ENCODE measurements around the gene CDCA8. TPM values are rescaled to one million over a fixed set of nuclear protein-coding genes. Genes with fewer than 3 reads are reported as not detected.

Gene CDCA8
- polyA plus RNA-seq, 2 of the 4 experiments (the other 2 are of a cell fraction), result 26.8 to 32.1 TPM

DNA sequence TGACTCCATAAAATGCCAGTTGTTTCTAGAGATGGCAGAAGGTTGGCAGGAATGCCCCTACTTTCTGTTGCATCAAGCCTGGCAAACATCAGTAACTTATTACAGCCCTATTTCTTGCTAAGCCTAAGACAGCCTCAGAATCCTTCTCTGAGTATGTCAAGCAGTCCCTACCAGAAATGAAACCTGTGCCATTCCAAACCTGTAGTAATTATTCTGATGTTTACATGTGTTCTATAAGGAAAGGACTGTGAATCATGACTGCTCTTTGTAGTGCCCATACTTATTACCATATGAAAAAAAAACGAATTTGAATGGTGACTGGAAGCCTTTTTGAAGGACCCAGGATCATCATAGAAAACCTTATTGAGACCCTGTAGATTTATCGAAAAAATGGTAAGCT, 5.4 kb downstream of the CDCA8 start:
- FAIRE-seq (no peak), ATAC-seq (no peak), DNase-seq (ENCODE audit: low read depth in 1 of 2, low spot score in 1 of 2) (no peak)
- H3K27ac ChIP-seq, result no peak overlapping the region
- POLR2A ChIA-PET, result no interaction called here
- CTCF ChIA-PET, result interaction anchor here (1.3 kb wide), 1 partner anchor 15 kb away, joined by 4 read pairs; no protein-coding TSS in a partner anchor
- peaks cover 7% of the 10 kb centered on the region; the same call in 1 of the 3 replicates for H3K4me1 ChIP-seq
- TF ChIP-seq MAFK (IDR thresholded peaks at IDR 0.05; ENCODE audit: partially characterized antibody) (no peak), ZNF302 (CRISPR knock-in tag; IDR thresholded peaks at IDR 0.05) (no peak), NPAS2 (CRISPR knock-in tag; IDR thresholded peaks at IDR 0.05; ENCODE audit: borderline replicate concordance) (no peak), TP53 (CRISPR knock-in tag; IDR thresholded peaks at IDR 0.05) (no peak), MAX (IDR thresholded peaks at IDR 0.05) (no peak), NFE2L2 (conservative IDR thresholded peaks at IDR 0.05; ENCODE audit: low read length) (no peak), KDM5A (IDR thresholded peaks at IDR 0.05) (no peak), HOXB13 (CRISPR knock-in tag; IDR thresholded peaks at IDR 0.05; ENCODE audit: low read depth) (no peak), RARB (CRISPR knock-in tag; IDR thresholded peaks at IDR 0.05) (no peak), BCL3 (IDR thresholded peaks at IDR 0.05) (no peak), PHF8 (IDR thresholded peaks at IDR 0.05; ENCODE audit: borderline replicate concordance, low read depth) (no peak)
- WGBS (ENCODE audit: missing lambda C conversion rate), result 64% methylated on average over 2 of the region's 2 CpGs
- no peak overlapping the region for H3K4me3 ChIP-seq
- H3K9me3 ChIP-seq, result no peaks in the 10 kb centered on the region
- H3K4me2 ChIP-seq, result no peak overlapping the region

DNA sequence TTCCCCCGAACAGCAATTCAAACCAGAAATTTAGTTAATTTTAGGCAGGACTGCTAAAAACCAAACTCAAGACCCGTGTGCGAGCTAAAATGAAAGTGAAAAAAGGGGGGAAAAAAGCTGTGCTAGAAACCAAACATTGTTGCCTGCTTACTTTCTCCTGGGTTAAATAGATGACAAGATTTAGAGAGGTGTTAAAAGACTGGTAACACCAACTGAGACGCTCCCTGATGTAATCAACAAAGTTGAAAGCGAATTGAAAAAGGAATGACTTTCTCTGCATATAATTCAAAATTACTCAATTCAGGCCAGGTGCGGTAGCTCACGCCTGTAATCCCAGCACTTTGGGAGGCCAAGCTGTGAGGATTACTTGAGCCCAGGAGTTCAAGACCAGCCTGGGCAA, 6.8 kb downstream of the CDCA8 start:
- ChIA-PET CTCF (interaction anchor here (2.1 kb wide), 1 partner anchor 244 kb away, joined by 6 read pairs; no protein-coding TSS in a partner anchor), POLR2A (no interaction called here)
- no peak for TF ChIP-seq KDM5A (IDR thresholded peaks at IDR 0.05)
- TF ChIP-seq CHD2 (IDR thresholded peaks at IDR 0.05; ENCODE audit: low read length, partially characterized antibody), result no peak
- TF ChIP-seq SREBF2 (IDR thresholded peaks at IDR 0.05), result no peak
- TF ChIP-seq GATA3 (IDR thresholded peaks at IDR 0.05; ENCODE audit: borderline replicate concordance), result no peak
- TF ChIP-seq RCOR1 (IDR thresholded peaks at IDR 0.05; ENCODE audit: low read depth, low read length), result no peak
- TF ChIP-seq, protein P1, sequence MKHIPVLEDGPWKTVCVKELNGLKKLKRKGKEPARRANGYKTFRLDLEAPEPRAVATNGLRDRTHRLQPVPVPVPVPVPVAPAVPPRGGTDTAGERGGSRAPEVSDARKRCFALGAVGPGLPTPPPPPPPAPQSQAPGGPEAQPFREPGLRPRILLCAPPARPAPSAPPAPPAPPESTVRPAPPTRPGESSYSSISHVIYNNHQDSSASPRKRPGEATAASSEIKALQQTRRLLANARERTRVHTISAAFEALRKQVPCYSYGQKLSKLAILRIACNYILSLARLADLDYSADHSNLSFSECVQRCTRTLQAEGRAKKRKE (CRISPR knock-in tag; IDR thresholded peaks at IDR 0.05; ENCODE audit: low read depth), result no peak
- no peak overlapping the region for H3K27ac ChIP-seq
- ATAC-seq (no peak), DNase-seq (ENCODE audit: low read depth in 1 of 2, low spot score in 1 of 2) (no peak), FAIRE-seq (no peak)
- no peaks in the 10 kb centered on the region for H3K9me3 ChIP-seq
- H3K4me1 ChIP-seq, result no peaks in the 10 kb centered on the region
- H3K4me2 ChIP-seq, result no peak overlapping the region
- WGBS (ENCODE audit: missing lambda C conversion rate), result 96% methylated on average over 7 of the region's 7 CpGs
- H3K4me3 ChIP-seq, result no peak overlapping the region

- H3K27ac ChIP-seq, result no peak overlapping the region
- DNase-seq (ENCODE audit: low read depth in 1 of 2, low spot score in 1 of 2), result no peak
- TF ChIP-seq POLR2A (IDR thresholded peaks at IDR 0.05; ENCODE audit: low read length) (no peak), EP300 (IDR thresholded peaks at IDR 0.05) (no peak), ELK1 (IDR thresholded peaks at IDR 0.05; ENCODE audit: low read depth, low read length) (no peak), SMC3 (IDR thresholded peaks at IDR 0.05) (no peak), HOXB13 (CRISPR knock-in tag; IDR thresholded peaks at IDR 0.05; ENCODE audit: low read depth) (no peak), BCL3 (IDR thresholded peaks at IDR 0.05) (no peak)
- TF ChIP-seq, protein P2, sequence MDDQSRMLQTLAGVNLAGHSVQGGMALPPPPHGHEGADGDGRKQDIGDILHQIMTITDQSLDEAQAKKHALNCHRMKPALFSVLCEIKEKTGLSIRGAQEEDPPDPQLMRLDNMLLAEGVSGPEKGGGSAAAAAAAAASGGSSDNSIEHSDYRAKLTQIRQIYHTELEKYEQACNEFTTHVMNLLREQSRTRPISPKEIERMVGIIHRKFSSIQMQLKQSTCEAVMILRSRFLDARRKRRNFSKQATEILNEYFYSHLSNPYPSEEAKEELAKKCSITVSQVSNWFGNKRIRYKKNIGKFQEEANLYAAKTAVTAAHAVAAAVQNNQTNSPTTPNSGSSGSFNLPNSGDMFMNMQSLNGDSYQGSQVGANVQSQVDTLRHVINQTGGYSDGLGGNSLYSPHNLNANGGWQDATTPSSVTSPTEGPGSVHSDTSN (IDR thresholded peaks at IDR 0.05), result no peak
- WGBS (ENCODE audit: missing lambda C conversion rate), result 80% methylated on average over 2 of the region's 2 CpGs
- no peak overlapping the region for H3K4me3 ChIP-seq
- no peaks in the 10 kb centered on the region for H3K9me3 ChIP-seq
- no peaks in the 10 kb centered on the region for H3K4me1 ChIP-seq
- ATAC-seq, result no peak
- H3K4me2 ChIP-seq, result no peak overlapping the region
- CTCF ChIA-PET, result interaction anchor here (0.5 to 1.5 kb wide), 5 partner anchors 10 to 214 kb away, joined by 3 to 6 read pairs (median 3); a partner anchor contains a TSS
- POLR2A ChIA-PET, result no interaction called here
- FAIRE-seq, result no peak
Measured at GRCh38 chr1:37701051-37701450, 8.7 kb downstream of the CDCA8 start.
